Loucy (cell line): Measurements from ENCODE around the gene MCM9.

Experiments used
- CTCF ChIP-seq: fragments of 200-600 bp; sonication (generic); conservative IDR thresholded peaks from 2 replicates; pipeline ENCODE4 v1.5.1; 2014; ENCODE audit warnings: mild to moderate bottlenecking, antibody characterized with exemption, low read length
- EZH2phosphoT487 ChIP-seq: fragments of 200-600 bp; IDR thresholded peaks from 2 replicates; pipeline ENCODE4 v1.6.1; 2018; ENCODE audit warnings: antibody characterized with exemption, mild to moderate bottlenecking, moderate library complexity, borderline replicate concordance

GRCh38 chr6:118903691-118904090 is 31.3 kb downstream of the MCM9 start:
- TF ChIP-seq EZH2phosphoT487, result no peak
- no peak for TF ChIP-seq CTCF
